Adrenal gland (tissue), 12 donors: ENCODE measurements around the gene BACH1. TPM values are rescaled to one million over a fixed set of nuclear protein-coding genes. Genes with fewer than 3 reads are reported as not detected.

Experiments used
- DNase-seq, 7 donors: peaks; one replicate each; pipeline ENCODE4 v3.0.0-alpha.2; 2019 to 2020
- H3K27ac ChIP-seq, 5 donors: fragments of 200-600 bp; sonication (generic) in 4 of 5; 1 replicate in 3 of 5; 2 replicates in 2 of 5; pipeline versions ENCODE4 v1.5.1 to v1.8.0; 2016 to 2020; ENCODE audit warnings: mild to moderate bottlenecking in 1 of 5
- H3K27me3 ChIP-seq: fragments of 200-600 bp; 2 replicates; pipeline ENCODE4 v1.8.0; 2021
- H3K36me3 ChIP-seq, 2 donors: fragments of 200-600 bp; replicated peaks in 1 of 2; 1 replicate in 1 of 2; 2 replicates in 1 of 2; pipeline versions ENCODE4 v1.5.1 to v1.8.0; 2018 to 2022
- H3K4me1 ChIP-seq, 2 donors: fragments of 200-600 bp; replicated peaks in 1 of 2; 1 replicate in 1 of 2; 2 replicates in 1 of 2; pipeline versions ENCODE4 v1.5.1 to v1.8.0; 2018 to 2021
- H3K4me3 ChIP-seq, 4 donors: fragments of 200-600 bp; sonication (generic) in 3 of 4; one replicate each; pipeline ENCODE4 v1.5.1; 2016 to 2018
- H3K9me3 ChIP-seq, 3 donors: fragments of 200-600 bp; sonication (generic) in 1 of 3; replicated peaks in 1 of 3; 1 replicate in 2 of 3; 2 replicates in 1 of 3; pipeline versions ENCODE4 v1.5.1 to v1.8.0; 2016 to 2021
- CTCF ChIP-seq, 6 experiments: fragments of 450-650 bp in 4 of 6; fragments of 200-600 bp in 2 of 6; sonication (generic) in 1 of 6; IDR thresholded peaks; 1 replicate in 5 of 6; 2 replicates in 1 of 6; pipeline versions ENCODE4 v1.5.1 to v1.8.0; 2016 to 2021; ENCODE audit warnings: antibody characterized with exemption in 6 of 6, mild to moderate bottlenecking in 2 of 6, moderate library complexity in 1 of 6
- POLR2A ChIP-seq, 2 donors: fragments of 450-650 bp; IDR thresholded peaks; one replicate each; pipeline ENCODE4 v1.6.1; 2017; ENCODE audit warnings: antibody characterized with exemption in 2 of 2, mild to moderate bottlenecking in 2 of 2, moderate library complexity in 1 of 2
- WGBS, 4 donors: extraction: QIAGEN DNeasy Blood & Tissue Kit in 2 of 4; methylation state at CpG; one replicate each; pipeline versions ENCODE4 v1.1.5 to v1.1.7; 2013 to 2017; 5-methylcytosine and 5-hydroxymethylcytosine counted together
- intact Hi-C, 2 donors: fragments of 100-400 bp; cut with DNase I; formaldehyde crosslinking; loops; one replicate each; pipeline versions ENCODE4 v1.14.1 to v1.15.0; 2022 to 2023
- polyA plus RNA-seq, 3 donors: library from polyadenylated mRNA; stranded (reverse); fragments of 200-250 nt in 2 of 3; fragments of 350-450 nt in 1 of 3; fragmentation: Illumina TruSeq in 1 of 3; extraction: RNeasy Lipid Tissue Mini Kit (QIAGEN cat#74804) in 1 of 3; gene quantifications; one replicate each; pipeline ENCODE4 v1.2.3, GENCODE V29; 2013 to 2014
- total RNA-seq, 9 donors: library from RNA; depleted of rRNA in 4 of 9; stranded (reverse); fragments of >200 nt in 4 of 9; fragments of 120-200 nt in 1 of 9; fragmentation: NEBNext Ultra II Directional in 1 of 9; extraction: Animal tissue kit (Norgen Biotek cat#: 25700) in 1 of 9; gene quantifications; one replicate each; pipeline versions ENCODE4 v1.1.0 to v1.2.4, GENCODE V29; 2013 to 2023
- donor health status: healthy with polysubstance abuse.
- donor health status: Bipolar disorder and iron deficiency.
- donor health status: DM: yes; HTN: yes; CAD: no.
- donor health status: DM: no; HTN: no; CAD: no.
- donor health status: DM: no; HTN: no; CAD: no.
- donor health status: DM: yes; HTN: yes; CAD: no.

The BACH1 gene
- total and polyA plus RNA-seq, 12 donors: 5.1 to 61.2 (median 38.6) TPM

- Histone ChIP-seq H3K4me3 (no peak overlapping the region), H3K9me3 (no peaks in the 10 kb centered on the region), H3K27me3 (no peaks in the 10 kb centered on the region), H3K36me3 (peaks cover 0 to 32% of the 10 kb centered on the region in 2 donors), H3K27ac (no peak overlapping the region), H3K4me1 (peaks cover 0 to 24% of the 10 kb centered on the region in 2 donors)
- no peak for TF ChIP-seq POLR2A (IDR thresholded peaks at IDR 0.05)
- DNase-seq: no peak
- intact Hi-C loops: no loop called here
- 72 to 89% (median 83%) methylated on average over 1 of the region's 1 CpG for WGBS, 4 donors
Observed at GRCh38 chr21:29330797-29331196, 32.1 kb downstream of the BACH1 start.

DNA sequence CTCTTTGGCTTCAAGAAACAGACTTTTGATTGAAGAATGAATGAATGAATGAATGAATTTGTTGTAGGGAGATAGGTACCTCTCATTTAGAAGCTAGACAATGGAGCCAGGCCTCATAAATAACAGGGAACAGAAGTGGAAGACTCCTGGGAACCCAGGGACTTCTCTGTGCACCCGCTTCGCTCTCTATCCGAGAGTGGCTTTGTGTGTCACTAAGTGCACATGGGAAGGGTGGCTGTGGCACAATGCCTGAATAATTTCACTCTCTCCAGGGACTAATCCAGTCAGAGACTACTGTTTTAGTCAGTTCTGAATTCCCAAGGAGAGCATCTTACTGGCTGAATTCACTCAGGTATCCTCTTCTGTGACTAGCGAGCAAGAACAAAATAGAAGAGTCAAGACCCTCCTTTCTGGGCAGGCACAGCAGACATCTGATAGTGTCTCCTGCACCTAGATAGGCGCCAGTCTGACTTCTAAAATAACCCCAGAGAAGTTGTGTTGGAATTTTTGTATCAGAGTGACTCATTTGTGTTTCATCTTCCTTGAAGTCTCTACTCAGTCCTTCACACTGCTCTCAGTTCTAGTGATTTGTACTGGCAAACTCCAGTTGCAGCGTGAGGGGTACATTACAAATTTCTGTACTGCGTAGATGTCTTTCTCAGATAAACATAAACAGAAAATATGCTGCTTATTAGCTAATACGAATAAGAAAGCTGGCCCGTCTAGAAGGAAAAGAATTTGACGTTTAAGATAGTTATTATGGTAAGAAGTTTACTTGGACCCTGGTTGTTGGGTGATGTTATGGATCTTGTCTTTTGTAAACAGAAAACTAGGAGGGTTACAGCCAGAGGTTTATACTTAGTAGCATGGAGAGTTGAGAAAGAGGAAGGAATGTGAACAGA, 34.0 kb downstream of the BACH1 start:
- 66 to 72% (median 71%) methylated on average over 10 of the region's 10 CpGs for WGBS, 4 donors
- intact Hi-C loops: no loop called here
- TF ChIP-seq POLR2A (IDR thresholded peaks at IDR 0.05) (peak in 1 of 2 donors; percentile 8), CTCF (IDR thresholded peaks at IDR 0.05) (no peak)
- peak in 6 of 7 donors; percentile 26 to 60 (median 42) for DNase-seq
- Histone ChIP-seq H3K9me3 (no peaks in the 10 kb centered on the region), H3K4me3 (no peak overlapping the region), H3K27me3 (no peaks in the 10 kb centered on the region), H3K27ac (peak overlapping the region in 4 of 5 donors; percentile 19 to 79 (median 62)), H3K4me1 (peaks cover 0 to 24% of the 10 kb centered on the region in 2 donors), H3K36me3 (peaks cover 0 to 14% of the 10 kb centered on the region in 2 donors)

- TF ChIP-seq CTCF (IDR thresholded peaks at IDR 0.05): no peak
- TF ChIP-seq POLR2A (IDR thresholded peaks at IDR 0.05): no peak
- H3K27me3 ChIP-seq: no peaks in the 10 kb centered on the region
- no peak overlapping the region for H3K4me3 ChIP-seq
- H3K4me1 ChIP-seq: peaks cover 0 to 29% of the 10 kb centered on the region in 2 donors
- DNase-seq: no peak
- WGBS, 4 donors: 38 to 65% (median 61%) methylated on average over 1 of the region's 1 CpG
- H3K27ac ChIP-seq: peak overlapping the region in 2 of 5 donors; percentile 70 to 79
- H3K36me3 ChIP-seq: peaks cover 0 to 12% of the 10 kb centered on the region in 2 donors
- H3K9me3 ChIP-seq: no peaks in the 10 kb centered on the region
- intact Hi-C loops: no loop called here
Observed at GRCh38 chr21:29333406-29333805, 34.7 kb downstream of the BACH1 start.

- no peak overlapping the region for H3K4me3 ChIP-seq
- peaks cover 0 to 32% of the 10 kb centered on the region in 2 donors for H3K4me1 ChIP-seq
- TF ChIP-seq CTCF (IDR thresholded peaks at IDR 0.05) (no peak), POLR2A (IDR thresholded peaks at IDR 0.05) (no peak)
- peaks cover 0 to 6% of the 10 kb centered on the region in 2 donors for H3K36me3 ChIP-seq
- no peaks in the 10 kb centered on the region for H3K27me3 ChIP-seq
- DNase-seq: no peak
- 82 to 91% (median 84%) methylated on average over 11 of the region's 11 CpGs for WGBS, 4 donors
- no peaks in the 10 kb centered on the region for H3K9me3 ChIP-seq
- intact Hi-C loops: no loop called here
- H3K27ac ChIP-seq: no peak overlapping the region
Observed at GRCh38 chr21:29334717-29335428, 36.2 kb downstream of the BACH1 start.
